ENCODE measurements around the gene ZCRB1. TPM values are rescaled to one million over a fixed set of nuclear protein-coding genes. Genes with fewer than 3 reads are reported as not detected.

Gene ZCRB1
- total and polyA plus RNA-seq, 2 of the 4 experiments (the other 2 are of a cell fraction) = 19.7 to 28.1 TPM

DNA sequence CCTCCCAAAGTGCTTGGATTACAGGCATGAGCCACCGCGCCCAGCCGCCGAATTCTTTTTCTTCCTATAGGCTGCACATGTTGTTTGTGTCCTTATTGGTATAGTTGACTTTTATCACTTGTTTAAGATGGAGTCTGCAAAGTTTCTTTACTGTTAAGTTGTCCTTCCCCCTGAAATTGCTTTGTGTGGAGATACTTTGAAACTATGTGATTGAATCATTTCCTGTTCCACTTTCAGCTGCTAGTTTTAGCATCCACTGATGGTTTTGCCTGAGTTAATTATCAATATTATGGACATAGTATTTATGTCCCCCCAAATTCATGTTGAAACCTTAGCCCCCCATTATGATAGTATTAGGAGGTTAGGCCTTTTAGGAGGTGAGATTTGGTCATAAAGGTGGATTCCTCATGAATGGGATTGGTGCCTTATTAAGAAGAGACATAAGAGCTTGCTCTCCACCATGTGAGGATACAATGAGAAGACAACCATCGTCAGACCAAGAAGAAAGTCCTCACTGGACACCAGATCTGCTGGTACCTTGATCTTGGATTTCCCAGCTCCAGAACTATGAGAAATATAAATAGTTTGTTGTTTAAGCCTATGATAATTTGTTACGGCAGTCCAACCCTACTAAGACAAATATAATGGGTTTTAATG, 35.0 kb upstream of the ZCRB1 start:
- no peak overlapping the region for H3K23ac ChIP-seq (ENCODE audit: low read depth, low read length)
- peaks cover 7% of the 10 kb centered on the region for H3K9me1 ChIP-seq (ENCODE audit: insufficient read depth, low read length)
- no peak overlapping the region for H3K14ac ChIP-seq (replicated peaks; ENCODE audit: low read depth, low read length)
- dilution Hi-C loops (cut with HindIII; ENCODE audit: low sequenced_read_pairs, unreplicated experiment) (no loop called here), intact Hi-C loops (cut with micrococcal nuclease) (no loop called here), in situ Hi-C loops (cut with MboI; ENCODE audit: low sequenced_read_pairs) (no loop called here)
- peak overlapping the region in 1 of 2 experiments; percentile 34; a peak in 1 of 4 replicates for H4K8ac ChIP-seq (ENCODE audit: low read depth in 2 of 2, low read length in 2 of 2)
- no peak overlapping the region for H2AK5ac ChIP-seq (ENCODE audit: low read depth, low read length)
- H3K9me3 ChIP-seq (ENCODE audit: control insufficient read depth, insufficient read depth, low read length) = no peaks in the 10 kb centered on the region
- ChIA-PET CTCF (interaction anchor here (0.5 kb wide), 1 partner anchor 207 kb away, joined by 8 read pairs; no protein-coding TSS in a partner anchor), POLR2A (ENCODE audit: unreplicated experiment) (no interaction called here)
- H3K4ac ChIP-seq (ENCODE audit: low read depth, low read length) = no peak overlapping the region
- no peak overlapping the region; the same call in 1 of the 2 replicates for H3K18ac ChIP-seq (ENCODE audit: low read depth, low read length)
- peaks cover 7% of the 10 kb centered on the region for H3K36me3 ChIP-seq (ENCODE audit: control insufficient read depth, insufficient read depth, low read length)
- no peak overlapping the region for H4K5ac ChIP-seq (ENCODE audit: low read depth, low read length)
- H3K56ac ChIP-seq (ENCODE audit: extremely low read depth, insufficient read depth, low read length) = no peak overlapping the region
- peak; percentile 25 for DNase-seq
- no CpG with 5 or more reads among the region's 6 CpGs for WGBS, 2 experiments (ENCODE audit: extremely low coverage in 2 of 2, insufficient read length in 1 of 2)
- H4K91ac ChIP-seq (ENCODE audit: insufficient read depth, low read depth, low read length) = no peak overlapping the region
- no TSS peak for BruUV-seq (replicated peaks)
- TF ChIP-seq MAZ (IDR thresholded peaks at IDR 0.05; ENCODE audit: borderline replicate concordance, low read depth, low read length) (no peak), RFX5 (IDR thresholded peaks at IDR 0.05; ENCODE audit: low read depth, low read length) (no peak), SMC3 (IDR thresholded peaks at IDR 0.05; ENCODE audit: low read depth, low read length) (no peak), POLR2A (IDR thresholded peaks at IDR 0.05; ENCODE audit: low read depth, low read length) (no peak), CHD1 (IDR thresholded peaks at IDR 0.05; ENCODE audit: low read depth, low read length) (no peak), MAFK (IDR thresholded peaks at IDR 0.05; ENCODE audit: low read depth, low read length) (no peak), RCOR1 (IDR thresholded peaks at IDR 0.05; ENCODE audit: insufficient replicate concordance, low read length) (no peak), CEBPB (IDR thresholded peaks at IDR 0.05; ENCODE audit: low read depth, low read length) (no peak), NFE2L2 (IDR thresholded peaks at IDR 0.05; ENCODE audit: low read depth, low read length) (no peak), MXI1 (IDR thresholded peaks at IDR 0.05; ENCODE audit: borderline replicate concordance, low read depth, low read length) (no peak), FOS (IDR thresholded peaks at IDR 0.05; ENCODE audit: low read depth, low read length) (no peak), BHLHE40 (IDR thresholded peaks at IDR 0.05; ENCODE audit: low read depth, low read length) (no peak), RAD21 (IDR thresholded peaks at IDR 0.05; ENCODE audit: low read length) (no peak)
- TF ChIP-seq, protein P1, sequence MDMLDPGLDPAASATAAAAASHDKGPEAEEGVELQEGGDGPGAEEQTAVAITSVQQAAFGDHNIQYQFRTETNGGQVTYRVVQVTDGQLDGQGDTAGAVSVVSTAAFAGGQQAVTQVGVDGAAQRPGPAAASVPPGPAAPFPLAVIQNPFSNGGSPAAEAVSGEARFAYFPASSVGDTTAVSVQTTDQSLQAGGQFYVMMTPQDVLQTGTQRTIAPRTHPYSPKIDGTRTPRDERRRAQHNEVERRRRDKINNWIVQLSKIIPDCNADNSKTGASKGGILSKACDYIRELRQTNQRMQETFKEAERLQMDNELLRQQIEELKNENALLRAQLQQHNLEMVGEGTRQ (IDR thresholded peaks at IDR 0.05; ENCODE audit: low read depth, low read length) = no peak
- TF ChIP-seq, protein P2, sequence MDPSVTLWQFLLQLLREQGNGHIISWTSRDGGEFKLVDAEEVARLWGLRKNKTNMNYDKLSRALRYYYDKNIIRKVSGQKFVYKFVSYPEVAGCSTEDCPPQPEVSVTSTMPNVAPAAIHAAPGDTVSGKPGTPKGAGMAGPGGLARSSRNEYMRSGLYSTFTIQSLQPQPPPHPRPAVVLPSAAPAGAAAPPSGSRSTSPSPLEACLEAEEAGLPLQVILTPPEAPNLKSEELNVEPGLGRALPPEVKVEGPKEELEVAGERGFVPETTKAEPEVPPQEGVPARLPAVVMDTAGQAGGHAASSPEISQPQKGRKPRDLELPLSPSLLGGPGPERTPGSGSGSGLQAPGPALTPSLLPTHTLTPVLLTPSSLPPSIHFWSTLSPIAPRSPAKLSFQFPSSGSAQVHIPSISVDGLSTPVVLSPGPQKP (IDR thresholded peaks at IDR 0.05; ENCODE audit: borderline replicate concordance, low read depth, low read length) = no peak
- TF ChIP-seq, protein P3, sequence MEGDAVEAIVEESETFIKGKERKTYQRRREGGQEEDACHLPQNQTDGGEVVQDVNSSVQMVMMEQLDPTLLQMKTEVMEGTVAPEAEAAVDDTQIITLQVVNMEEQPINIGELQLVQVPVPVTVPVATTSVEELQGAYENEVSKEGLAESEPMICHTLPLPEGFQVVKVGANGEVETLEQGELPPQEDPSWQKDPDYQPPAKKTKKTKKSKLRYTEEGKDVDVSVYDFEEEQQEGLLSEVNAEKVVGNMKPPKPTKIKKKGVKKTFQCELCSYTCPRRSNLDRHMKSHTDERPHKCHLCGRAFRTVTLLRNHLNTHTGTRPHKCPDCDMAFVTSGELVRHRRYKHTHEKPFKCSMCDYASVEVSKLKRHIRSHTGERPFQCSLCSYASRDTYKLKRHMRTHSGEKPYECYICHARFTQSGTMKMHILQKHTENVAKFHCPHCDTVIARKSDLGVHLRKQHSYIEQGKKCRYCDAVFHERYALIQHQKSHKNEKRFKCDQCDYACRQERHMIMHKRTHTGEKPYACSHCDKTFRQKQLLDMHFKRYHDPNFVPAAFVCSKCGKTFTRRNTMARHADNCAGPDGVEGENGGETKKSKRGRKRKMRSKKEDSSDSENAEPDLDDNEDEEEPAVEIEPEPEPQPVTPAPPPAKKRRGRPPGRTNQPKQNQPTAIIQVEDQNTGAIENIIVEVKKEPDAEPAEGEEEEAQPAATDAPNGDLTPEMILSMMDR (conservative IDR thresholded peaks at IDR 0.05; ENCODE audit: low read depth, low read length) = no peak
- no peaks in the 10 kb centered on the region; the same call in 1 of the 2 replicates for H4K20me1 ChIP-seq (ENCODE audit: insufficient read depth, low read length)
- H3K9ac ChIP-seq (ENCODE audit: low read depth, low read length) = no peak overlapping the region
- H3K4me3 ChIP-seq (ENCODE audit: insufficient read depth, low read depth, low read length) = no peak overlapping the region
- no peak overlapping the region for H2BK20ac ChIP-seq (ENCODE audit: low read depth, low read length)
- H2BK15ac ChIP-seq (ENCODE audit: low read depth, low read length) = no peak overlapping the region
- H2AFZ ChIP-seq (replicated peaks; ENCODE audit: low read length, poor library complexity) = no peak overlapping the region
- H2AK9ac ChIP-seq (replicated peaks; ENCODE audit: low read depth, low read length, poor library complexity) = no peak overlapping the region
- H2BK5ac ChIP-seq (ENCODE audit: low read depth, low read length, poor library complexity, severe bottlenecking) = no peak overlapping the region
- H3K4me1 ChIP-seq (ENCODE audit: control insufficient read depth, insufficient read depth, low read length) = peaks cover 5% of the 10 kb centered on the region
- H3K4me2 ChIP-seq (ENCODE audit: low read depth, low read length) = no peak overlapping the region
- H3K27ac ChIP-seq (ENCODE audit: insufficient read depth, low read length) = no peak overlapping the region
- no peak overlapping the region for H2BK120ac ChIP-seq (ENCODE audit: low read depth, low read length)
- peaks cover 9 to 30% of the 10 kb centered on the region in 2 experiments for H3K79me1 ChIP-seq (ENCODE audit: low read depth in 1 of 2, low read length in 2 of 2)
- H3K27me3 ChIP-seq (ENCODE audit: control insufficient read depth, insufficient read depth, low read length) = no peaks in the 10 kb centered on the region
- no peak; the same call in 1 of the 2 replicates for ATAC-seq (ENCODE audit: low read depth)

Measured in IMR-90 (cell line).